Dedifferentiated amniotic fluid mesenchymal stem cell (primary cell): ENCODE measurements around the gene EGLN2.
"Not testable (repeated sequence)": the region's sequence is repeated elsewhere in the genome, so short reads cannot be mapped to it uniquely, and the experiment has no call there.

ENCODE experiments used
- DNase-seq: peaks from one replicate; pipeline ENCODE4 v3.0.0-alpha.2; 2016; ENCODE audit errors: extremely low spot score

Gene EGLN2

GRCh38 chr19:40819479-40820234, 20.7 kb downstream of the EGLN2 start:
- peak; percentile 39 for DNase-seq

DNA sequence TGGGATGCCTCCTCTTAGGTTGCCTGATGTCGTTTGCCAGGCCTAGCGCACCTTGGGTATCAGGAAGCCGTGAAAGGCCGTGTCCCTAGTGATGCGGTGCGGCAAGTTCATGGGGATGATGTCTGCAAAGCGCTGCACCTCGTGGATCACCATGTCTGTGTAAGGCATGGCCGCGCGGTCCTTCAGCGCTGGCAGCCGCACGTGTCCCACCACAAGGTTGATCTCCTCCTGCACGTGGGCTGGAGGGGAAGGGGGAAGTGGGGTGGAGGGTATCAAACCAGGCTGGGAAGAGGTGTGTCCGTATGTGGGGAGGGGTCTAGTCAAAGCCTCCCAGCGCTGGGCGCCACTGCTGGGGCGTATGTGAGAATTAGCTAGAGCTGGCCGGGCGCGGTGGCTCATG, 23.2 kb downstream of the EGLN2 start:
- DNase-seq, result no peak

- DNase-seq, result not testable (repeated sequence)
Observed at GRCh38 chr19:40822704-40823553, 23.9 kb downstream of the EGLN2 start.

DNA sequence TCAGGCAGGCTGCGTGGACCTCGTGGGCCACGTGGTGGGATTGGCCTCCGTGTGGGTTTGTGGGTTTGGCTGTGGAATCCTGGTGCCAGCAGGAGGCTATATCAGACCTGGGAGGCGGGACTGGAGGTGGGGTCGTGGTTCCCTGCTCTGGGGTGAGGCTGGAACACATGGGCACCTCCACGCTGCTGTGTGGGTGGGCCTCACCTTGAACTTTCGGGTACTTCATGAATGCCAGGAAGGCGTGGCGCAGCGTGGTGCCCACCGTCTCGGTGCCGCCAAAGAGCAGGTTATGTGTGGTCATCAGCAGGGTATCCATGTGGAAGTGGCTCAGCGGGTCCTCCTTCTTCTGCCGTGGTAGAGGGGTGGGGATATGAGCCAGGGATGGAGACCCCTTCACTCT, 25.9 kb downstream of the EGLN2 start:
- not testable (repeated sequence) for DNase-seq

GRCh38 chr19:40825460-40826095, 26.6 kb downstream of the EGLN2 start:
- DNase-seq, result not testable (repeated sequence)

- not testable (repeated sequence) for DNase-seq
Observed at GRCh38 chr19:40826312-40826698, 27.3 kb downstream of the EGLN2 start.

DNA sequence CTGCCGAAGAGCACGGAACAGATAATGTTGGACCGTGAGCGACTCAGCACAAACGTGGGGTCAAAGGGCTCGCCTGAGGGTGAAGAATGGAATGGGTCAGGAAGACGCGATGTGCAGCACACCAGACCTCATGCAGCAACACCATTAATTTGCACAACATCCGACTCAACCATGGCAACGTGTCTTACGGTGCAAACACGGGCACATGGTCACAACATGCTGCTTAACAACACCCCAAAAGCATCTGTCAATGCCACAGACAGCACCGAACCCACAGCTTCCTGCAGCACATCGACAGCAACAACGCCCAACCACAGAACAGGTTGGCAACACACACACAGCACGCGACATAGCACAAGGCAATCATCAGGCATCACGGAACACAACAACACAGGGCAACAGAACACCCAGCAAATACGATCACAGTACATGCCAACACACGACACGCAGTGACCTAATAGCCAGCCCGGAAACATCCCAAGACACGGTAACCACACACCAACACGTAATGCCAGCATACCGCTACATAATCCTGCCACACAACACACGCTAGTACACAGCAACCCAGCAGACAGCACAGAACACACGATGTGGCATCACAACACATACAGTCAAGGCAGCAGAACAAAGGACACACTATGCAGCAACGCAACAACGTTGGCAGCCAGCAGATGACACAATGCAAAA, 27.9 kb downstream of the EGLN2 start:
- DNase-seq, result not testable (repeated sequence)

GRCh38 chr19:40827386-40828247, 28.6 kb downstream of the EGLN2 start:
- no peak for DNase-seq

DNA sequence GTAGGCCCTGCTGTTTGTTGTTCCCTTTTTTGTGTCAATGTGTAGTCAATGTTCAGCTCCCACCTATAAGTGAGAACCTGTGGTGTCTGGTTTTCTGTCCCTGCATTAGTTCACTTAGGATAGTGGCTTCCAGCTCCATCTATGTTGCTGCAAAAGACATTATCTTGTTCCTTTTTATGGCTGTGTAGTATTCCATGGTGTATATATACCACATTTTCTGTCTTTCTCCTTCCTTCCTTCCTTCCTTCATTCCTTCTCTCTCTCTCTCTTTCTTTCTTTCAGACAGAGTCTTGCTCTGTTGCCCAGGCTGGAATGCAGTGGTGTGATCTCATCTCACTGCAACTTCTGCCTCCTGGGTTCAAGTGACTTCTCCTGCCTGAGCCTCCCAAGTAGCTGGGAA, 30.2 kb downstream of the EGLN2 start:
- DNase-seq, result no peak

DNA sequence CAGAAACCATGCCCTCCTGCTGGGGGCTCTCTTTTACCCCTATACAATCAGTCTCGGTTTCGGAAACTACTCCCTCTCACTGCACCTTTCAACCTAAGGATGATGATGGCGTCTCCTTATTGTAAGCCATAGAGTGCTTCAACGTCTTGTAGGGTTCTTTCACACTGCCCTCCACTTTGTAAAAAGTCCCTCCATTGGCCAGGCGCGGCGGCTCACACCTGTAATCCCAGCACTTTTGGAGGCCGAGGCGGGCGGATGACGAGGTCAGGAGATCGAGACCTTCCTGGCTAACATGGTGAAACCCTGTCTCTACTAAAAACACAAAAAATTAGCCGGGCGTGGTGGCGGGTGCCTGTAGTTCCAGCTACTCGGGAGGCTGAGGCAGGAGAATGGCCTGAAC, 31.8 kb downstream of the EGLN2 start:
- DNase-seq, result not testable (repeated sequence)

- peak; percentile 97 for DNase-seq
Observed at GRCh38 chr19:40831502-40832430, 32.8 kb downstream of the EGLN2 start.

- not testable (repeated sequence) for DNase-seq
Observed at GRCh38 chr19:40832431-40832790, 33.4 kb downstream of the EGLN2 start.

DNA sequence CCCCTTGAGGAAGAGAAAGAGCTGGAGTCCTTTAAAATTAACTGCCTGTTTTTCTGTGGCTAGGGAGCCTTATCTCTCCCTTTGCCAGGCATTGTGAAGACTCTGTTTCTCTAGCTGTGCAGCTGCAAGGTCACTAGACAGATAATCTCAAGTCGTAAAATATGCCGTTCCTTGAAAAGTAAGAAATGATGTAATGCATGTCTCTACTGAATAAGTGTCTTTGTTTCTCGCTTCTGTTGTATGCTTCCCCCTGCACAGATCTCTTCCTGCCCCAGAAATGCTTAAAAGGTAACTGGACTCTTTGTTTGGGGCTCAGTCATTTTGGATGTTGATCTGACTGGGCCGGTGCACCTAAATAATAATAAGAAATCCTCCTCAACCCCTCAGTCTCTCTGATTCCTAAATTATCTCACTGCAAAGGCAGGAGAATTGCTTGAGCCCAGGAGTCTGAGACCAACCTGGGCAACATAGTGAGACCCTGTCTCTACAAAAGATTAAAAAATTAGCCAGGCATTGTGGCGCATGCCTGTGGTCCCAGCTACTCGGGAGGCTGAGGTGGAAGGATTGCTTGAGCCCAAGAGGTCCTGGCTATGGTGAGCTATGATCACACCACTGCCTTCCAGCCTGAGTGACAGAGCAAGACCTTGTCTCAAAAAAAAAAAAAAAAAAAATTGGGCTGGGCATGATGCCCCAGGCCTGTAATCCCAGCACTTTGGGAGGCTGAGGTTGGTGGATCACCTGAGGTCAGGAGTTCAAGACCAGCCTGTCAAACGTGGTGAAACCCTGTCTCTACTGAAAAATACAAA, 34.9 kb downstream of the EGLN2 start:
- DNase-seq, result not testable (repeated sequence)

- DNase-seq, result no peak
Observed at GRCh38 chr19:40836754-40837429, 37.9 kb downstream of the EGLN2 start.

DNA sequence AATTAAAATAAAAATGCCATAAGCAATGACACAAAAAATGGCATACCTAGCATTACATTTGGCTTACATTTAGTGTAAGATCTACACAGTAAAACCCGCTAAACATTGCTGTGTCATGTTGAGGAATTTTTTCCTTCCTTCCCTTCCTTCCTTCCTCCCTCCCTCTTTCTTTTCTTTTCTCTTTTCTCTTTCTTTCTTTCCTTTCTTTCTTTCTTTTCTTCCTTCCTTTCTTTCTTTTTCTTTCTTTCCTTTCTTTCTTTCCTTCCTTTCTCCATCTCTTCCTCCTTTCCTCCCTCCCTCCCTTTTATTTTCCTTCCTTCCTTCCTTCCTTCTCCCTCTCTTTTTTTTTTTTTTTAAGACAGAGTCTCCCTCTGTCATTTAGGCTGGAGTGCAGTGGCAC, 39.5 kb downstream of the EGLN2 start:
- DNase-seq, result not testable (repeated sequence)

- not testable (repeated sequence) for DNase-seq
Observed at GRCh38 chr19:40842012-40842411, 43.0 kb downstream of the EGLN2 start.

DNA sequence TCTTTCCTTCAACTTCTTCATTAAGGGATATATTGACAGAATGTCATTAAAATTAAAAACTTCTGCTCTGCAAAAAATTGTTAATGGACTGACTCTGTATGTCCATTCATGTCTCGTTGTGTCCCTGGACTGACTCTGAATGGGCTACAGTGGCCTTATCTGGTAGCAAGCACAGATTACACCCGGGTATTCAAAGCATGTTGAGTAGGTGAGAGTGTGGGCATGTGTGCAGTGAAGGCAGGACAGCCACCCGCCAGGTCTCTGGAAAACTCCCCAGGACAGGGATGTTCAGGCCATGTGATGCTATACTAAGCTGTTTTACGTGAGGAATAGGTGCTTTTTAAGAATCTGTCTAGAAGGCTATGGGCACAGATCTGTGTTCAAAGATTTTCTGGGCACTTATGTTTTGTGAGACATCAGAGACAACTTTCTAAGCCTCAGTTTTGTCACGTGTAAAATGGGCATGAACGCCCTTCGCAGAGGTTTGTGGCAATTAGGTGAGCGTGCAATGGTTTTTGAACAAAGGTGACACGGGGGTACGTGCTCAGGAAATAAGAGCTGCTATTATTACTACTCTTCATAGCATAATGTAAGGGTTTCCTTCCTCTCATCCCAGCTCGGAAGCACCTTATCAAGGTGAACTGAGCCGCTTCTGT, 44.1 kb downstream of the EGLN2 start:
- DNase-seq, result not testable (repeated sequence)

- DNase-seq, result not testable (repeated sequence)
Observed at GRCh38 chr19:40843653-40844052, 44.7 kb downstream of the EGLN2 start.
